ENCODE data around the gene TRPM4.
A peak's percentile ranks its signal among the peaks of the same experiment; 100 is the strongest.

TRPM4 gene

DNA sequence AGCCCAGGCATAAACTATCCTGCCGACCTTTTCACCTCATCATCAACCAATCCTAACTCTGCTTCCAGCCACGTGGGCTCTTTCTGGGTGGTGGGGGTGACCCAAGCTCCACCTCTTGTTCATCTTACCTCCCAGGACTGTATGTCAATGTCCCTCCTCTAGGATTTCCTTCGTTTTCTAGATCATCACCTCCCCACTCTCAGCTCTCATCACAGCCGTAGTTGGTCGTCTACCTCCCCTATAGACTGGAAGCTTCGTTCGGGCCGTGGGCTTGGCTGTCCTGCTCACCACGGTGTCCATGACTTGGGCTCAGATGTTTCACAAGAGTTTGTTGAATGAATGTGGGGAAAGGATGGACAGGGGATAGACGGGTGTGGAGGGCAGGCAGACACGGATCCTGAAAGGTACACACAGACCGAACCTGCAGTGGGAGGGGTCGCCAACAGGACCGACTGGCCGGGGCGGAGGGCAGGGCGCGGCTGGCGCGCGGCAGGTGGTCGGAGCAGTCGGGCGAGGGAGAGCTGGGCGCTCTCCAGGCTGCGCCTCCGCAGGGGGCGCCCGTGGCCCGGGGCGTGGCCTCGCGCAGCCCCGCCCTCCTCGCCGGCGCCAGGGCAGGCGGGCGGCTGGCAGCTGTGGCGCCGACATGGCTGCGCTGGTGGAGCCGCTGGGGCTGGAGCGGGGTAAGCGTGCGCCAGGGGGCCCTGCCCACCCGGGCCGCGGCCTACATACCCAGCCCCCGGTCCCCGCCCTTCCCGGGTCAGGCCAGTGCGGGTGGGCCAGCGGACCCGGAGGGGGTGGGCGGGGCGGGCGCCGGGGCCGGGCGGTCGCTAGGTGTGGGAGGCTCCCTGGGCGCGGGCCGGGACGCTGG, 43.6 kb upstream of the TRPM4 start, which contains the start of gene LIN7B:
Gene LIN7B (plus strand): TSS at position 609 of the 868 bp plus-strand sequence. CDS start 35 bp downstream, at position 644.
- ChIA-PET CTCF (interaction anchor here (0.5 to 2.3 kb wide), 9 partner anchors 11 to 93 kb away, joined by 3 to 12 read pairs (median 3); no protein-coding TSS in a partner anchor), POLR2A (ENCODE audit: low non-redundant PET) (no interaction called here)
- peak within 1 kb of the TSS; percentile 59 for H3K27ac ChIP-seq
- peak; percentile 76 for DNase-seq (ENCODE audit: low spot score)
- peak; percentile 81 for TF ChIP-seq CTCF (conservative IDR thresholded peaks at IDR 0.05; ENCODE audit: low read depth)

DNA sequence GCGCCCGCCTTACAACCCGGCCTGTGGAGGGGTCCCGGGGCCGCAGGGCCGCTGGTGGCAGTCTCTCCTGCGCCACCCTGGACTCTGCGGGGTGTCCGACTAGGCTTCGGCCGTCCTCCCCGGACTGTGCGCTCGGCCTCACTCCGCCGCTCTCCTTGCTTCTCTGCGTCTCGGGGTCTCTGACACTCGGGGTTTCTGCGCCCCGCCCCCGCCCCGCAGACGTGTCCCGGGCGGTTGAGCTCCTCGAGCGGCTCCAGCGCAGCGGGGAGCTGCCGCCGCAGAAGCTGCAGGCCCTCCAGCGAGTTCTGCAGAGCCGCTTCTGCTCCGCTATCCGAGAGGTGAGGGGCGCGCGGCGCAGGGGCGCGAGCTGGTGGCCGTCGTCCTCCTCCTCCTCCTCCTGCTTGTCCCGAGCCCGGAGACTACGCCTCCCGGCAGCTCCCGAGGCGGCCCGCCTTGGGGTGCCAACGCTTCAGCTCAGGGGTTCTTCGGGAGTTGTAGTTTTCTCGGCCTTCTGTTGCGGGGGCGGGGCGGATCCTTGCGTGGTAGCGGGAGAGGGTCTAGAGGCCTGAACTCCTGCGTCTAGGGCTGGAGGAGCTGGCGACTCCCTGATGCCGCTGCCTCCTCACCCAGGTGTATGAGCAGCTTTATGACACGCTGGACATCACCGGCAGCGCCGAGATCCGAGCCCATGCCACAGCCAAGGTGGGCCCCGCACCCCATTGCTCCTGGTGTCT, 42.8 kb upstream of the TRPM4 start:
- peak overlapping the region; percentile 59 for H3K27ac ChIP-seq
- ChIA-PET CTCF (interaction anchor here (0.6 to 2.3 kb wide), 9 partner anchors 10 to 171 kb away, joined by 3 to 12 read pairs (median 3); no protein-coding TSS in a partner anchor), POLR2A (ENCODE audit: low non-redundant PET) (no interaction called here)
- no peak for TF ChIP-seq CTCF (conservative IDR thresholded peaks at IDR 0.05; ENCODE audit: low read depth)
- no peak for DNase-seq (ENCODE audit: low spot score)

GRCh38 chr19:49116544-49116943, 41.0 kb upstream of the TRPM4 start:
- ChIA-PET CTCF (no interaction called here), POLR2A (ENCODE audit: low non-redundant PET) (no interaction called here)
- DNase-seq (ENCODE audit: low spot score) = no peak
- TF ChIP-seq CTCF (conservative IDR thresholded peaks at IDR 0.05; ENCODE audit: low read depth) = no peak
- no peak overlapping the region for H3K27ac ChIP-seq

GRCh38 chr19:49117677-49118564, 39.7 kb upstream of the TRPM4 start:
- CTCF ChIA-PET = interaction anchor here (0.7 to 1.7 kb wide), 2 partner anchors 20 to 109 kb away, joined by 3 to 6 read pairs; no protein-coding TSS in a partner anchor
- H3K27ac ChIP-seq = peak overlapping the region; percentile 88
- POLR2A ChIA-PET (ENCODE audit: low non-redundant PET) = no interaction called here
- no peak for DNase-seq (ENCODE audit: low spot score)
- TF ChIP-seq CTCF (conservative IDR thresholded peaks at IDR 0.05; ENCODE audit: low read depth) = no peak

GRCh38 chr19:49118565-49119410, 38.8 kb upstream of the TRPM4 start, which contains the start of gene C19orf73:
Gene C19orf73, minus strand, starts transcription at chr19:49119143. Its CDS starts 121 bp downstream, at chr19:49119022.
- H3K27ac ChIP-seq = peak within 1 kb of the TSS; percentile 88
- DNase-seq (ENCODE audit: low spot score) = peak; percentile 99
- no peak for TF ChIP-seq CTCF (conservative IDR thresholded peaks at IDR 0.05; ENCODE audit: low read depth)
- ChIA-PET POLR2A (ENCODE audit: low non-redundant PET) (no interaction called here), CTCF (interaction anchor here (1.7 kb wide), 1 partner anchor 21 kb away, joined by 6 read pairs; no protein-coding TSS in a partner anchor)
